ENCODE measurements around the gene UROC1.

Gene UROC1

DNA sequence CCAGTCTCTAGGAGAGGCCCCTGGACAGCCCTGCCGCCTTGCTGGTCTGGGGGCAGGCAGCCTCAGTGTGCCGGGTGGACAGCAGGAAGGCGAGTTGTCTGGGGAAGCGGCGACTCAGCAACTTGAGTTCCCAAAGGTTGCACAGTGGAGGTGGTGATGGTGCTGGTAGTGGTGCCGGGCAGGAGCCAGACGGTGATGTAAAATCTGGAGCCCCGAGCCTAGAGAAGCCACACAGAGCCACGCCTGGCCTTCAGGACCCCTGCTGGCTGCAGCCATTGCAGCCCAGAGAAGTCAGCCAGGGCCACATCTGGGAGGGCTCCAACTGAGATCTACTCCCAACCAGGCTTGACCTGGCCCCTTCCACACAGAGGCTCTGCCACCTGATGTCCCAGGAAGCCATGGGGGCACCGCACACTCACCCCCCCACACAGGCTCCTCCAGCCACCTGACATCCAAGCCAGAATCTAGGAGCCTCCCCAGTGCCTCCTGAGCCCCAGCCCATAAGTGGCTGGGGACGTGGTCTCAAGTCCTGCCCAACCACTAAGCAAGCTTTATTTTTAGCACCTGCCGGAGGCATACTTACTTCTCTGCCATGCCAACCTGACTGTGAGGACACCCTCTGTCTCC is 32.4 kb upstream of the UROC1 start:
- peak in 18 of 42 donors; percentile 1 to 28 (median 8) for DNase-seq

DNA sequence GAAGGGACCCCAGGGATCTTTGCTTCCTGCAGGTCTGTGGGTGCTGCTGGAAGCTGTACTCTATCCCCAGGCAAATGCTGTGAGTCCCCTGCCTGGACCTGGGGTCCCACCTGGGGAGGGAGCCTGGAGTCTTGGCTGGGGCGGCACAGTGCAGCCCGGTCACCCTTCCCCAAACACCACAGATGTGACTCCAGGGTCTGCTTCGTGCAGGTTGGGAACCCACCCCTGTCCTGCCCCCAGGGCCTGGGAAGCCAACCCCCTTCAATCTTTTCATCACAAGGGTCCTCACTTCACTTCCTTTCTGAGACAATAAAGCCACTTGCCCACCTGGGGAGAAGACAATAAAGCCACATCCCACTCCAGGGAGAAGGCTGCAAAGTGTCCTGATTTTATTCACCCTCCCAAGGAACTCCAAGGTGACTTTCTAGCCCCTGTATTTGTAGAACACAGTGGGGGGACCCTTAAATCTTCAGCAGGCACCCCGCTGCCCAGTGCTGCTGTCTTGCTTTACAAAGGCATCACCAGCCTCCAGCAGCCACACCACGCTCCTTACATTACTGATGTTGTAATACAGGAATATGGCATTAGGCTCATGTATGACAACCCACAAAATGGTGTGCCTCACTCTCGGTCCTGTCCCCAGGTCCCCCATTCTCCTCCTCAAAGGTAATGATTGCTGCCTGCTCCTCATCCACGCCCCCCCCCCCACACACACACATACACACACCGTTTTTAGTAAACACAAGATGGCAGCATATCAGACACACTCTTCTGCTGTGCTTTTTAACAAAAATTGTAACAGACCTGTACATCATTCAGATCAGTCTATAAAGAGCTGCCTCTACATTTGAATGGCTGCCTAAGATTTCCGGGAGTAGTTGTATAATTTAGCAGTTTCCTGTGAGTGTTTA is 31.2 kb upstream of the UROC1 start:
- peak in 15 of 42 donors; percentile 1 to 36 (median 5) for DNase-seq

More for the DNA sequence above, 32.4 kb upstream of the UROC1 start:
- intact Hi-C loops (cut with DNase I): loop anchor here (5.0 kb wide), 1 partner anchor 397 kb away; no protein-coding TSS in a partner anchor

DNA sequence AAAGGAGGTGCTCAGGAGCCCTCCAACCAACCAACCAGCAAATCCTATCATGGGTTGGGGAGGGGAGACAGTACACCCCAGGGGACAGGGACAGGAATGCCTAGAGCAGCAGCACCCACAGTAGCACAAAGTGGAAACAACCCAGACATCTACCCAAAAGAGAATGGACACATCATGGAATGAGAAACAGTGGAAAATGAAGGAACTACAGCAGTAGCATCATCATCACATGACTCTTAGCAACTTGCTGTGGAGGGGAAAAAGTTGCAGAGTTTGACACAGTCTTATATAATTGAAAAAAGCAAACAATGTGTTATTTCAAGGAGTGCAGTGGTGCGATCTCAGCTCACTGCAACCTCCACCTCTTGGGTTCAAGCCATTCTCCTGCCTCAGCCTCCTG is 30.1 kb upstream of the UROC1 start:
- peak in 5 of 42 donors; percentile 0 to 6 (median 4) for DNase-seq
- intact Hi-C loops (cut with DNase I): loop anchor here (5.0 kb wide), 1 partner anchor 400 kb away; no protein-coding TSS in a partner anchor

More for the DNA sequence above, 31.2 kb upstream of the UROC1 start:
- intact Hi-C loops (cut with DNase I): loop anchor here (5.0 kb wide), 1 partner anchor 398 kb away; no protein-coding TSS in a partner anchor

DNA sequence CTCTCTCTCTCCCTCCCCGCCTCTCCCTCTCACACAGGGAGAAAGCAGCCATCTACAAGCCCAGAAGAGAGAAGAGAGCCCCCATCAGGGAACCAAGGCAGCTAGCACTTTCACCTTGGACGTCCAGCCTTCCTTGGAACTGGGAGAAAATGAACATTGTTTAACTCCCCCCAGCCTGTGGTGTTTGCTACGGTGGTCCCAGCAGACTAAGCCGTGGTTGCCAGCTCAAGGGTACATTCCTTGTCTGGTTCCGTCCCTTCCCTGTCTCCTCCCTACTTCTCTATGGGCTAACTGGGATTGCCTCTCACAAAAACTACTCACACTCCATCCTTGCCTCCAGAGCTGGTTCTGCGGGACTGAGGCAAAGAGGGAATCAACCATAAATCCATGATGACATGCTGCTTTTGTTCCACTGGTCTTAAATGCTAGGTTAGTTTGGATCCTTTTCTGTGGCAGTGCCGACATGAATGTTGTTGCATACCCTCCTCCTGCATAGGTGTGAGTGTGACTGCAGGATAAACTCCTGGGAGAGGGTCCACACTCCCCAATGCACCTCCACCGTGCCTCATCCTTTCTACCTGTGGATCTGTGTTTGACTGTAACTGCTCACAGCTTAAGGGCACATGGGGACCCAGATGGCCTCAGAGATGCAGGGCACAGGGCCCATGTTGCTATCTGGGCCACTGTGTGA is 29.1 kb upstream of the UROC1 start:
- DNase-seq: peak in 13 of 42 donors; percentile 0 to 15 (median 5)
- intact Hi-C loops (cut with DNase I): loop anchor here (5.0 kb wide), 1 partner anchor 401 kb away; no protein-coding TSS in a partner anchor

GRCh38 chr3:126546013-126546412 is 28.4 kb upstream of the UROC1 start:
- peak in 12 of 42 donors; percentile 2 to 27 (median 8) for DNase-seq
- intact Hi-C loops (cut with DNase I): loop anchor here (5.0 kb wide), 1 partner anchor 401 kb away; no protein-coding TSS in a partner anchor

- DNase-seq: peak in 16 of 42 donors; percentile 2 to 24 (median 8)
- intact Hi-C loops (cut with DNase I): loop anchor here (5.0 kb wide), 1 partner anchor 402 kb away; no protein-coding TSS in a partner anchor
Measured at GRCh38 chr3:126545544-126545943, 28.0 kb upstream of the UROC1 start.

DNA sequence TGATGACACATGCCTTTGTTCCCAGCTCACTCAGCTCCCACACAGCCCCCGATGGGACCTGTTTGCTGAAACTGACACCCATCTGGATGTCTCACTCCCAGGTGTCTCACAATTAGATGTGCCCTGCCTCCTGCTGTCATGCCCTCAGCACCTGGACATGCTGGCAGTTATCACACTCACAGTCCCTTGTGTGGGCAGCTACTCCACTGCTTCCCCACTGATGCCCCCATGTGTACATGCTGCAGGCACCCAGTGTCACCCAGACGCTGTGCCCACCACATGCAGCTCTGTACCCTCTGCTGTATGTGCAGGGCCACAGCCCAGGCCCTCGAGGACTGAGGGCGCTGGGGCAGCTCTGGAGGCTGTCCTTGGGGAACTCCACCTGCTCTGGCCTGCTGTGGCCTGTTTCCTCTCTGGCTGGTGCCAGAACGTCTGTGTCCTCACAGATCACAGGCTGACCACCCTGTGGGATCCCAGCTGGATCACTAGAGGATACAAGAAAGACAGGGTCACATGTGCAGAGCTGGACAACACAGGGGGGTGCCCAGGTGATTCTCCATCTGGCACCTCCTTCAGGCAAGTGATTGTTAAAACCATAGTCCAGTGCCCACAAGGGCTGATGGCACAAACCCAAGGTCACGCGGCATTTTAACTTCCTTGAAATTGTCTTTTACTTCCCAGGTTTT is 27.2 kb upstream of the UROC1 start:
- intact Hi-C loops (cut with DNase I): loop anchor here (5.0 kb wide), 1 partner anchor 403 kb away; no protein-coding TSS in a partner anchor
- peak in 22 of 42 donors; percentile 2 to 32 (median 13) for DNase-seq

DNA sequence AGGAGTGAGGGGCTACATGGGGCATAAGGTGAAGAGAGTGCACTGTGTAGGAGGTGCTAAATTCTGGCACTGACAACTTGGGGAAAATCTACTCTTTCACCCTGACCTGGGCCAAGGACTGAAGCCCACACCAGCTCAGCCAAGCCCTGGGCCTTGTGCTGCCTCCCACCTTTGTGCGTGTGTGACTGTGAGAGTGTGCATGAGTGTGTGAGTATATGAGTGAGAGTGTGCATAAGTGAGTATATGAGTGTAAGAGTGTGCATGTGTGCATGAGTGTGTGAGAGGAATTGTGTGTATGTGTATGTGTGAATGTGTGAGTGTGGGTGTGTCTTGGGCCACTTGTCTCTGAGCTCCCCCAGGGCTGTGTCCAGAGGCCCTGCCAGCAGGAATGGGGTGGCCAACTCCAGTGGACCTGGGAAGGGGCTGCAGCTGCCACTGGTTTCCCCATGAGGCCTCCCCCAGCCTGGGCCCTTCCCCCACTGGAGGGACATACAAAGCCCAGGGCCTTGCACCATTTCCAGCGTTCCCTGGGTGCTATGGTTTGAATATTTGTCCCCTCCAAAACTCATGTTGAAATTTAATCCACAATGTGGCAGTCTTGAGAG is 26.0 kb upstream of the UROC1 start:
- DNase-seq: peak in 18 of 42 donors; percentile 1 to 15 (median 5)
- intact Hi-C loops (cut with DNase I): no loop called here

DNA sequence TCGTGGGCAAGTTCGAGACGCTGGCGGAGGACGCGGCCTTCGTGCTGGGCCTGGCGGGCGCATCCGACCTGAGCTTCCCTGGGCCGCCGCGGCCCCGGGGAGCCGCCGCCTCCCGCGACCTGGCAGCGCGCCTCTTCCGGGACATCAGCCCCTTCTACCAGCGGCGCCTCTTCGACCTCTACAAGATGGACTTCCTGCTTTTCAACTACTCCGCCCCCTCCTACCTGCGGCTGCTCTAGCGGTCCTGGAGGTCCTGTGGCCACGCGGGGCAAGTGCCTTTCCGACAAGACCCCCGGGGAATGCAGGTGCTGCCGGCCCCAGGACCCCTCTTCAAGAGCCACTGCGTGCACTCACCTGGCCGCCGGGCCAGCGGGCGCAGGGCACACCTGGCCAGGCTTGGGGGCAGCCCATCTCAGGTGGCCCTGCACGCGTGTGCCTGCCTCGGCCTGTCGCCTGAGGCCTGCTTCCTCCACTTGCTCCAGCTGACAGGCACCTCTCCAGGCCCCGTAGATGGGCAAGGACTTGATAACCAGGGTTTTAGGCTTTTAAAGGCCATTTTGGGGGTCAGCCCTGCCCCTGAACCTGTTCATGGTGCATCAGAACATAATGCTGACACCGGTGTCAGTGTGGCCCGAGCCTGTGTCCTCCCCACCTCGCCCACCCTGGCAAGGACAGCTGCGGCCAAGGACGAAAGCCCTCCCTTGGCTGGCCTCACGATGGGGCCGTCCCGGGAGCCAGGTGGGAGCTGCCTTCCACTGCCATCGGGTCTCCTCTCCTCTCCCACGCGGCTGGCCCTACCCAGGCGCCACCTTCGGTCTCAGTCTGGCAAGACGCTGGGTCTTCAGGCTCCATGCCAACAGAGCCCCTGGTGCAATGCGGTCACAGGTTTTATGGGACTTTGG is 25.0 kb upstream of the UROC1 start:
- intact Hi-C loops (cut with DNase I): no loop called here
- DNase-seq: peak in 23 of 42 donors; percentile 1 to 38 (median 9)

DNA sequence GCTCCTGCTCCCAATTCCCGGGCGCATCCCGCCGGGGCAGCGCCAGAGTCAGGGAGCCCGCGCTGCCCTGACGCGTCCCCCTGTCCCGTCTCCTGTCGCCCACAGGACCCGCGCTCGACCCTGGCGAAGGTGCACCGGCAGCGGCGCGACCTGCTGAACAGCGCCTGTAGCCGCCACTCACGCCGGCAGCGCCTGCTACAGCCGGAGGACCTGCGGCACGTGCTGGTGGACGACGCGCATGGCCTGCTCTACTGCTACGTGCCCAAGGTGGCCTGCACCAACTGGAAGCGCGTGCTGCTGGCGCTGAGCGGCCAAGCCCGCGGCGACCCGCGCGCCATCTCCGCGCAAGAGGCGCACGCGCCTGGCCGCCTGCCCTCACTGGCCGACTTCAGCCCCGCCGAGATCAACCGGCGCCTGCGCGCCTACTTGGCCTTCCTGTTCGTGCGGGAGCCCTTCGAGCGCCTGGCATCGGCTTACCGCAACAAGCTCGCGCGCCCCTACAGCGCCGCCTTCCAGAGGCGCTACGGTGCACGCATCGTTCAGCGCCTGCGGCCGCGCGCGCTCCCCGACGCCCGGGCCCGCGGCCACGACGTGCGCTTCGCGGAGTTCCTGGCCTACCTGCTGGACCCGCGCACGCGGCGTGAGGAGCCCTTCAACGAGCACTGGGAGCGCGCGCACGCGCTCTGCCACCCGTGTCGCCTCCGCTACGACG is 24.2 kb upstream of the UROC1 start:
- peak in 20 of 42 donors; percentile 1 to 34 (median 7) for DNase-seq
- intact Hi-C loops (cut with DNase I): no loop called here

- intact Hi-C loops (cut with DNase I): no loop called here
- peak in 16 of 42 donors; percentile 1 to 36 (median 9) for DNase-seq
Measured at GRCh38 chr3:126540951-126541627, 23.5 kb upstream of the UROC1 start.

DNA sequence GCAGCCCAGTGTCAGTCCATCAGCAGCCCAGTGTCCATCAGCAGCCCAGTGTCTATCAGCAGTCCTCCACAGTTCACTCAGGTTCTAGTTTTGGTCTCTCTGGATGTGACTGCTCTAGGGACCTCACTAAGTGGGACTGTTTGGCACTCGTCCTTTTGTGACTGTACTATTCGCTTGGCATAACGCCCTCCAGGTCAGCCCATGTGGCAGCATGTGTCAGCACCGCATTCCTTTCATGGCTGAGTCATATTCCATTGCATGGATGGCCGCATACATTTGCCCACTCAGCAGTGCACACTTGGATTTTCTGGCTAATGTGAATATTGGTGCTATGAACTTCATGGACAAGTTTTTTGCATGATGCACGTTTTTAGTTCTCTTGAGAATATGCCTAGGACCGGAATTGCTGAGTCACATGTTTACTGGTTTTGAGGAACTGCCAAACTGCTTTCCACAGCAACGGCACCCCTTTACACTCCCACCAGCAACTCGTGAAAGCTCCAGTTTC is 22.8 kb upstream of the UROC1 start:
- peak in 14 of 42 donors; percentile 1 to 27 (median 14) for DNase-seq
- intact Hi-C loops (cut with DNase I): no loop called here

DNA sequence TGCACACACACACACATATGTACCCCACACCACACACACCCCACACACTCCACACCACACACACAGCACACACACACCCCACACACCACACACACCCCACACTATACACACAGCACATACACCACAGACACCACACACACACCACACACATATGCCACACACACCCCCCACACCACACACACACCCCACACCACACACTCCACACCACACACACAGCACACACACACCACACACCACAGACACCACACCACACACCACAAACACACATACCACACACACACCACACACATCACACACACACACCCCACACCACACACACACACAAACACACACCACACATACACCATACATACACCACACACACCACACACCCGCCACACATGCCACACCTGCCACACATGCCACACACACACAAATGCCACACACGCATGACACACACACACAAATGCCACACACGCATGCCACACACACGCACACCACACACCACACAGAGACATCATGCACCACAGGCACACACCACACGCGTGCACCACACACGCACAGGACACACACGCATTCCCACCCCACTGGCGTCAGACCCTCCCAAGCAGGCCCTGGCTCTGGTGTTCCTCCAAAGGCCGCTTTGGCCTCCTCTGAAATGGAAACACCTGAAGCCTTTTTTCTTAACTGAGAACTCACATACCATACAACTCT is 22.1 kb upstream of the UROC1 start:
- intact Hi-C loops (cut with DNase I): no loop called here
- DNase-seq: peak in 12 of 42 donors; percentile 2 to 18 (median 6)

DNA sequence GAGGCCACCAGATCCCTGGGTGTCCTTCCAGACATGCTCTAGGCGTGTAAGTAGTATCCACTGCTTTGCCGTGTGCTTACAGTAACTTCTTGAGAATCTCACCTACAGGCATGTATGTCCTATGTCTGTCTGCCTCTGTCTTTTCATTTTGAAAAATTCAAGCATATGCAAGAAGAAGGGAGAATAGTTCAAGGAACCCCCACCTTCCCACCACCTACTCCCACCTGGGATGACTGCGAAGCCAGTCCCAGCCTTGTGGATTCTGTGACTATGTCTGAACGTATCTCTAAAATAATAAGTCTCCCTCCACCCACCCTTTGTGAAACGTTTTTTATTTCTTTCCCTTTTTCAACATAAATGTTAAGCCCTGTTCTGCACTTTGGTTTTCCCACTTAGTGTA is 21.4 kb upstream of the UROC1 start:
- peak in 24 of 42 donors; percentile 11 to 77 (median 41) for DNase-seq
- intact Hi-C loops (cut with DNase I): no loop called here

DNA sequence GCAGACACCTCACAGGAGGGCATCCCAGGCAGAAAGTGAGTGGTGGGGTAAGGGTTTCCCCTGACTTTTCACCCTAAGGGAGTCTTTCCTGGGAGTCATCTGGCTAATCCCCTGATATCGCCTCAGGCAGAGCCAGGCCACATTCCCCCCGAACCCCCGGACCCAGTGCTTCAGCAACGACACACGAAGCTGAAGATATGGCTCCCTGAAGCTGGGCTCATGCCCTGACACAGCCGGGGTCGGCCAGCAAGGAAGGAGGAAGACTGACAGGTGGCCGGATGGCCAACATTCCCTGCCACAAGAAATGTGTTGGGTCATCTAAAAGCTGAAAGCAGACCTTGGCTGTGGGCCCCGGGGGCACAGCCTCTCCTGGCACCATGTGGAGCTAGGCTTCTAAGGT is 20.7 kb upstream of the UROC1 start:
- intact Hi-C loops (cut with DNase I): no loop called here

More for the DNA sequence above, 20.7 kb upstream of the UROC1 start:
- peak in 13 of 42 donors; percentile 4 to 39 (median 12) for DNase-seq

Measured in head of caudate nucleus (tissue), 42 donors.